B cell (primary cell): Measurements from ENCODE around the gene NRGN. TPM values are rescaled to one million over a fixed set of nuclear protein-coding genes. Genes with fewer than 3 reads are reported as not detected.

Source experiments
- ATAC-seq: fragments of 200-7000 bp; cut with Tn5 transposase; one replicate; pipeline ENCODE4 v1.10.0; 2021; ENCODE audit warnings: low read depth, mild to moderate bottlenecking, moderate number of reproducible peaks, moderate library complexity
- CTCF ChIA-PET: fragments of 350-600 bp; sonication (Branson Sonifier 250); formaldehyde crosslinking; loops from one replicate; lab custom pipeline; 2021; ENCODE audit warnings: antibody characterized with exemption, inconsistent platforms; lab: Charles Lee
- POLR2A ChIA-PET: fragments of 350-600 bp; sonication (Branson Sonifier 250); formaldehyde crosslinking; loops from one replicate; lab custom pipeline; 2021; ENCODE audit warnings: antibody characterized with exemption; lab: Charles Lee
- DNase-seq: peaks from one replicate; pipeline ENCODE4 v3.0.0; 2013
- H2AFZ ChIP-seq: 2 replicates; pipeline ENCODE4 v1.6.1; 2012; ENCODE audit warnings: mild to moderate bottlenecking, low read depth, low read length; ENCODE audit not compliant: insufficient read depth, poor library complexity, severe bottlenecking
- H3K27ac ChIP-seq, 2 donors: 1 replicate in 1 of 2; 2 replicates in 1 of 2; pipeline ENCODE4 v1.5.1; 2012 to 2013; ENCODE audit warnings: low read length in 2 of 2, mild to moderate bottlenecking in 2 of 2, moderate library complexity in 1 of 2
- H3K27me3 ChIP-seq, 4 experiments: fragments of 200-600 bp in 1 of 4; sonication (generic) in 1 of 4; replicated peaks in 1 of 4; 1 replicate in 2 of 4; 2 replicates in 2 of 4; pipeline versions ENCODE4 v1.6.1 to v1.7.0; 2013 to 2016; ENCODE audit warnings: low read length in 3 of 4, mild to moderate bottlenecking in 2 of 4, mixed read lengths in 1 of 4, moderate library complexity in 1 of 4; ENCODE audit not compliant: insufficient read depth in 4 of 4, control insufficient read depth in 3 of 4; ENCODE audit errors: control extremely low read depth in 1 of 4
- H3K36me3 ChIP-seq, 2 experiments: replicated peaks in 1 of 2; 1 replicate in 1 of 2; 2 replicates in 1 of 2; pipeline versions ENCODE4 v1.6.1 to v1.7.1; 2013; ENCODE audit warnings: low read length in 1 of 2; ENCODE audit not compliant: insufficient read depth in 2 of 2, control insufficient read depth in 1 of 2; ENCODE audit errors: control extremely low read depth in 1 of 2, extremely low read depth in 1 of 2
- H3K4me1 ChIP-seq, 2 donors: fragments of 200-600 bp in 1 of 2; sonication (generic) in 1 of 2; 1 replicate in 1 of 2; 2 replicates in 1 of 2; pipeline versions ENCODE4 v1.5.1 to v1.6.1; 2013 to 2017; ENCODE audit warnings: low read length in 2 of 2; ENCODE audit not compliant: control insufficient read depth in 2 of 2, insufficient read depth in 2 of 2
- H3K4me2 ChIP-seq: replicated peaks from 2 replicates; pipeline ENCODE3; 2012; ENCODE audit warnings: mild to moderate bottlenecking, low read depth, low read length; ENCODE audit not compliant: poor library complexity, severe bottlenecking
- H3K4me3 ChIP-seq, 5 experiments: fragments of 200-600 bp in 1 of 5; sonication (generic) in 1 of 5; 1 replicate in 3 of 5; 2 replicates in 2 of 5; pipeline versions ENCODE4 v1.5.1 to v1.7.0; 2011 to 2016; ENCODE audit warnings: low read length in 4 of 5, mild to moderate bottlenecking in 4 of 5, low read depth in 2 of 5, control low read depth in 1 of 5, moderate library complexity in 1 of 5; ENCODE audit not compliant: insufficient read depth in 1 of 5; ENCODE audit errors: control extremely low read depth in 1 of 5, extremely low read depth in 1 of 5
- H3K79me2 ChIP-seq: fragments of 200-600 bp; sonication (generic); one replicate; pipeline ENCODE4 v1.6.0; 2016; ENCODE audit warnings: low read length; ENCODE audit not compliant: control insufficient read depth, insufficient read depth
- H3K9ac ChIP-seq: fragments of 200-600 bp; sonication (generic); 2 replicates; pipeline ENCODE4 v1.6.1; 2017; ENCODE audit warnings: mild to moderate bottlenecking, low read length, moderate library complexity
- H3K9me3 ChIP-seq, 3 donors: one replicate each; pipeline versions ENCODE4 v1.6.1 to v1.7.1; 2013; ENCODE audit warnings: low read length in 2 of 3; ENCODE audit not compliant: control insufficient read depth in 2 of 3, insufficient read depth in 1 of 3; ENCODE audit errors: control extremely low read depth in 1 of 3
- H4K20me1 ChIP-seq: 2 replicates; pipeline ENCODE4 v1.6.0; 2012; ENCODE audit warnings: mild to moderate bottlenecking, low read length; ENCODE audit not compliant: insufficient read depth, control insufficient read depth, poor library complexity, severe bottlenecking
- H3K27ac Mint-ChIP-seq: one replicate; pipeline ENCODE4 v1.8.0; 2021; ENCODE audit warnings: mixed read lengths
- H3K27me3 Mint-ChIP-seq: one replicate; pipeline ENCODE4 v1.8.0; 2021; ENCODE audit warnings: mixed read lengths
- H3K4me1 Mint-ChIP-seq: one replicate; pipeline ENCODE4 v1.8.0; 2021; ENCODE audit warnings: mixed read lengths
- H3K4me3 Mint-ChIP-seq: one replicate; pipeline ENCODE4 v1.8.0; 2021; ENCODE audit warnings: mixed read lengths
- H3K9me3 Mint-ChIP-seq: one replicate; pipeline ENCODE4 v1.8.0; 2022; ENCODE audit warnings: mixed read lengths; ENCODE audit not compliant: insufficient read depth
- CTCF ChIP-seq: fragments of 200-600 bp; IDR thresholded peaks from one replicate; pipeline ENCODE4 v1.8.0; 2022; ENCODE audit warnings: antibody characterized with exemption, mild to moderate bottlenecking
- EZH2 ChIP-seq: IDR thresholded peaks from 2 replicates; pipeline ENCODE4 v1.6.1; 2012; ENCODE audit warnings: borderline replicate concordance, low read depth, mild to moderate bottlenecking, moderate library complexity, low read length; ENCODE audit not compliant: insufficient read depth, poor library complexity, severe bottlenecking
- WGBS: methylation state at CpG from one replicate; pipeline ENCODE4 v1.1.5; 2013; ENCODE audit warnings: missing lambda C conversion rate; ENCODE audit not compliant: insufficient coverage; 5-methylcytosine and 5-hydroxymethylcytosine counted together
- intact Hi-C: fragments of 100-400 bp; cut with micrococcal nuclease; formaldehyde crosslinking; loops from one replicate; pipeline ENCODE4 v1.10.0; 2022
- polyA plus RNA-seq: library from polyadenylated mRNA; depleted of rRNA; stranded (reverse); fragments of >200 nt; gene quantifications from 2 replicates; pipeline ENCODE4 v1.2.3, GENCODE V29; 2012
- total RNA-seq, 2 donors: library from RNA; stranded (reverse); fragments of 120-200 nt in 1 of 2; gene quantifications; 1 replicate in 1 of 2; 2 replicates in 1 of 2; pipeline versions ENCODE4 v1.2.3 to v1.2.4, GENCODE V29; 2013 to 2022

The NRGN gene
- total and polyA plus RNA-seq, 2 donors (not counting 1 experiment from before 2014, with no cell fraction given), result 3.1 TPM; not detected in 1

GRCh38 chr11:124740277-124740882 lies 638 bp downstream of the NRGN start:
- H3K4me1 ChIP-seq, result peaks cover 8 to 21% of the 10 kb centered on the region in 2 donors
- H3K4me1 Mint-ChIP-seq, result peaks cover 20% of the 10 kb centered on the region
- peak overlapping the region; percentile 97 for H3K4me2 ChIP-seq
- peak overlapping the region; percentile 44 to 68 (median 62) for H3K4me3 ChIP-seq
- no peaks in the 10 kb centered on the region for H3K9me3 Mint-ChIP-seq
- peak overlapping the region; percentile 92 for H3K4me3 Mint-ChIP-seq
- H3K9me3 ChIP-seq, result no peaks in the 10 kb centered on the region
- no peaks in the 10 kb centered on the region for H3K27me3 Mint-ChIP-seq
- ChIA-PET POLR2A (interaction anchor here (0.8 to 1.7 kb wide), 3 partner anchors 20 to 67 kb away, joined by 3 read pairs; partner anchors contain the start of genes ESAM, SIAE and SPA17), CTCF (interaction anchor here (0.9 to 3.4 kb wide), 7 partner anchors 8 to 67 kb away, joined by 3 to 16 read pairs (median 3); partner anchors contain the start of genes SIAE and SPA17)
- no peaks in the 10 kb centered on the region for H3K36me3 ChIP-seq
- DNase-seq (peak; percentile 72), ATAC-seq (peak; percentile 53)
- H3K79me2 ChIP-seq, result peaks cover 3% of the 10 kb centered on the region
- no peaks in the 10 kb centered on the region for H4K20me1 ChIP-seq
- H3K27me3 ChIP-seq, result peaks cover 0 to 13% (median 2%) of the 10 kb centered on the region in 4 experiments
- peak overlapping the region; percentile 70 for H3K9ac ChIP-seq
- H3K27ac ChIP-seq, result no peak overlapping the region
- peak overlapping the region; percentile 80 for H2AFZ ChIP-seq
- WGBS, result under 1% methylated on average over 35 of the region's 37 CpGs
- intact Hi-C loops, result loop anchor here (1.0 kb wide), 1 partner anchor 371 kb away; the partner anchor contains the start of gene TMEM218
- TF ChIP-seq CTCF (peak; percentile 78), EZH2 (no peak)
- no peak overlapping the region for H3K27ac Mint-ChIP-seq

DNA sequence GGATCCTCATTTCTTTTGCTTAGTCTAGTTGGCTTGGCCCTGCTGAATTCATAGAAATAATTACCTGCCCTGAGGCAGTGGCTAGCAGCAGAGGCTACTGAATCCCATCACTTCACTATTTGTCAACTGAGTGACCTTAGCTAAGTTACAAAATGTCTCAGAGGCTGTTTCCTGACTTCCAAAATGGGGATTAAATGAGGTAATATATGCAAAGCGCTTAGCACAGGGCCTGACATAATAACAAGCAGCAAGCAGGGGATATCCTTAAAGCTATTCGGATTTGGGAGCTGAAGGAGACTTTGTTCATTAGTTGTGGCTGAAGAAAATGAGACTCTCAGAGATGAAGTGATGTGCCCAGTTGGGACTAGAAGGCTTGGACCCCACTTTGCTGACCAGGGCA lies 2.8 kb downstream of the NRGN start:
- Mint-ChIP-seq H3K4me1 (peaks cover 25% of the 10 kb centered on the region), H3K27me3 (no peaks in the 10 kb centered on the region), H3K9me3 (no peaks in the 10 kb centered on the region), H3K27ac (no peak overlapping the region), H3K4me3 (no peak overlapping the region)
- no peak overlapping the region for H3K4me3 ChIP-seq
- TF ChIP-seq CTCF (no peak), EZH2 (no peak)
- intact Hi-C loops, result no loop called here
- no peaks in the 10 kb centered on the region for H3K9me3 ChIP-seq
- H3K4me2 ChIP-seq, result no peak overlapping the region
- ChIA-PET CTCF (interaction anchor here (1.1 to 3.0 kb wide), 4 partner anchors 11 to 73 kb away, joined by 4 to 18 read pairs (median 8); partner anchors contain the start of gene VSIG2), POLR2A (no interaction called here)
- peaks cover 0 to 13% (median 2%) of the 10 kb centered on the region in 4 experiments for H3K27me3 ChIP-seq
- no peak for ATAC-seq
- peaks cover 5% of the 10 kb centered on the region for H3K79me2 ChIP-seq
- H3K36me3 ChIP-seq, result no peaks in the 10 kb centered on the region
- H4K20me1 ChIP-seq, result no peaks in the 10 kb centered on the region
- 80% methylated on average over 2 of the region's 2 CpGs for WGBS
- peaks cover 11 to 32% of the 10 kb centered on the region in 2 donors for H3K4me1 ChIP-seq
- H3K27ac ChIP-seq, result no peak overlapping the region
- DNase-seq, result no peak
- no peak overlapping the region for H2AFZ ChIP-seq
- H3K9ac ChIP-seq, result no peak overlapping the region
